SK-N-SH treated with all-trans-retinoic acid at 6 μM for 48 hours (cell line): ENCODE results near the gene AFAP1.

ENCODE experiments used
- ATAC-seq: fragments of 200-7000 bp; cut with Tn5 transposase; 3 replicates; pipeline ENCODE4 v1.9.1; 2020; ENCODE audit warnings: mild to moderate bottlenecking, moderate library complexity
- ARNTL ChIP-seq: fragments of 450-650 bp; formaldehyde crosslinking; IDR thresholded peaks from 2 replicates; pipeline ENCODE4 v1.5.0; 2020; ENCODE audit warnings: low read depth, mild to moderate bottlenecking, moderate library complexity, borderline replicate concordance
- BACH2 ChIP-seq: fragments of 250-450 bp; sonication (Bioruptor Pico); IDR thresholded peaks from 2 replicates; pipeline ENCODE4 v1.9.0; 2021; ENCODE audit warnings: mild to moderate bottlenecking, borderline replicate concordance
- CREB5 ChIP-seq: fragments of 250-450 bp; sonication (Bioruptor Pico); IDR thresholded peaks from 2 replicates; pipeline ENCODE4 v1.5.1; 2020; ENCODE audit warnings: low read depth, mild to moderate bottlenecking, moderate library complexity
- CSDC2 ChIP-seq: fragments of 250-450 bp; sonication (Bioruptor Pico); IDR thresholded peaks from 2 replicates; pipeline ENCODE4 v1.5.0; 2020; ENCODE audit warnings: mild to moderate bottlenecking, moderate library complexity
- ESRRG ChIP-seq: fragments of 250-450 bp; sonication (Bioruptor Pico); IDR thresholded peaks from 2 replicates; pipeline ENCODE4 v1.6.1; 2021; ENCODE audit warnings: mild to moderate bottlenecking
- ISL1 ChIP-seq: fragments of 250-450 bp; sonication (Bioruptor Pico); IDR thresholded peaks from 2 replicates; pipeline ENCODE4 v2.1.2; 2022; ENCODE audit warnings: mild to moderate bottlenecking, moderate library complexity
- OSR1 ChIP-seq: fragments of 250-450 bp; sonication (Bioruptor Pico); IDR thresholded peaks from 2 replicates; pipeline ENCODE4 v1.8.0; 2022; ENCODE audit warnings: moderate library complexity, mild to moderate bottlenecking, inconsistent platforms
- PATZ1 ChIP-seq: fragments of 250-450 bp; sonication (Bioruptor Pico); IDR thresholded peaks from 2 replicates; pipeline ENCODE4 v1.8.0; 2020; ENCODE audit warnings: mild to moderate bottlenecking, moderate library complexity, borderline replicate concordance
- PPARA ChIP-seq: fragments of 250-450 bp; sonication (Bioruptor Pico); IDR thresholded peaks from 2 replicates; pipeline ENCODE4 v1.5.0; 2020; ENCODE audit warnings: mild to moderate bottlenecking, borderline replicate concordance
- RARB ChIP-seq: fragments of 250-450 bp; sonication (Bioruptor Pico); IDR thresholded peaks from 2 replicates; pipeline ENCODE4 v1.8.0; 2021; ENCODE audit warnings: mild to moderate bottlenecking, moderate library complexity
- SNAI2 ChIP-seq: fragments of 250-450 bp; sonication (Bioruptor Pico); IDR thresholded peaks from 2 replicates; pipeline ENCODE4 v1.5.0; 2020; ENCODE audit warnings: mild to moderate bottlenecking, moderate library complexity
- TCF4 ChIP-seq: fragments of 250-450 bp; sonication (Bioruptor Pico); IDR thresholded peaks from 2 replicates; pipeline ENCODE4 v1.8.0; 2021; ENCODE audit warnings: mild to moderate bottlenecking, moderate library complexity, borderline replicate concordance
- TOX ChIP-seq: fragments of 250-450 bp; sonication (Bioruptor Pico); IDR thresholded peaks from 2 replicates; pipeline ENCODE4 v1.8.0; 2021; ENCODE audit warnings: mild to moderate bottlenecking, moderate library complexity, borderline replicate concordance
- ZC3H10 ChIP-seq: fragments of 250-450 bp; sonication (Bioruptor Pico); IDR thresholded peaks from 2 replicates; pipeline ENCODE4 v1.5.1; 2021; ENCODE audit warnings: mild to moderate bottlenecking, moderate library complexity
- ZFP3 ChIP-seq: fragments of 250-450 bp; sonication (Bioruptor Pico); IDR thresholded peaks from 2 replicates; pipeline ENCODE4 v1.5.0; 2020; ENCODE audit warnings: mild to moderate bottlenecking, moderate library complexity
- ZFP30 ChIP-seq: fragments of 450-650 bp; formaldehyde crosslinking; IDR thresholded peaks from 2 replicates; pipeline ENCODE4 v1.5.0; 2022; ENCODE audit warnings: mild to moderate bottlenecking, moderate library complexity
- ZNF565 ChIP-seq: fragments of 450-650 bp; formaldehyde crosslinking; conservative IDR thresholded peaks from 2 replicates; pipeline ENCODE4 v1.5.0; 2020; ENCODE audit warnings: low read depth, mild to moderate bottlenecking, moderate library complexity
- ZNF70 ChIP-seq: fragments of 450-650 bp; formaldehyde crosslinking; IDR thresholded peaks from 2 replicates; pipeline ENCODE4 v1.5.0; 2020; ENCODE audit warnings: mild to moderate bottlenecking, moderate library complexity
- ZNF8 ChIP-seq: fragments of 450-650 bp; formaldehyde crosslinking; IDR thresholded peaks from 2 replicates; pipeline ENCODE4 v1.5.0; 2020; ENCODE audit warnings: mild to moderate bottlenecking, moderate library complexity
- TF ChIP-seq, protein P1 (sequence below): fragments of 250-450 bp; sonication (Bioruptor Pico); IDR thresholded peaks from 2 replicates; pipeline ENCODE4 v1.8.0; 2021; ENCODE audit warnings: low read depth, mild to moderate bottlenecking, moderate library complexity, borderline replicate concordance
- TF ChIP-seq, protein P2 (sequence below): fragments of 250-450 bp; sonication (Bioruptor Pico); IDR thresholded peaks from 2 replicates; pipeline ENCODE4 v1.5.0; 2020; ENCODE audit warnings: mild to moderate bottlenecking, moderate library complexity
- TF ChIP-seq, protein P3 (sequence below): fragments of 250-450 bp; sonication (Bioruptor Pico); IDR thresholded peaks from 2 replicates; pipeline ENCODE4 v1.5.1; 2021; ENCODE audit warnings: mild to moderate bottlenecking, moderate library complexity

Gene AFAP1

DNA sequence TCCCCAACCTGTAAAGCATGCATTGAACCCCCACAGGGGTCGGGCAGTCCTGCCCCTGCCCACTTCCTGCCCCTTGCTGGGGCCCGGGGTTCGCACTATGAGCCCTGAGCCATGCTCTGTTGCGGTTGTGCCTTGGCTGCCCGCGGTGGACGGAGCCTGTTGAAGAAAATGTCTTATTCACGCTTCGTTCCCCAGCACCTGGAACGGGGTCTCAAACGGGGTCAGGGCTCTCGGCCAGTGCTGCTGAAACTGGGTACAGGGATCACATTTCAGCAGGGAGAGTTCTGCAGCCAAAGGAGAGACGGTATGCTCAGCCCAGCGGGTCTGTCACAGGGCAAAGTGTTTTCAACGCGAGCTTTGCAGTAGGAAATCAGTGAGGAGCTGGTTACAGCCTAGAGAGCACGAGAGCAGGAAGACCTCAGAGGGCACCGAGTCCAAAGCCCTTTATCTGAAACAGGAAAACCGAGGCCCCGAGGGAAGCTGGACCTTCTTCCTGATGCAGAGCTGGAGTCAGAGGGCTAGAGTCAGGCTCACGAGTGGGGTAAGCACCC lies 46.3 kb upstream of the AFAP1 start:
- no peak for TF ChIP-seq TOX (CRISPR knock-in tag)
- no peak for TF ChIP-seq OSR1 (CRISPR knock-in tag)
- TF ChIP-seq ZNF70, result no peak
- TF ChIP-seq ESRRG, result no peak
- TF ChIP-seq, protein P1, sequence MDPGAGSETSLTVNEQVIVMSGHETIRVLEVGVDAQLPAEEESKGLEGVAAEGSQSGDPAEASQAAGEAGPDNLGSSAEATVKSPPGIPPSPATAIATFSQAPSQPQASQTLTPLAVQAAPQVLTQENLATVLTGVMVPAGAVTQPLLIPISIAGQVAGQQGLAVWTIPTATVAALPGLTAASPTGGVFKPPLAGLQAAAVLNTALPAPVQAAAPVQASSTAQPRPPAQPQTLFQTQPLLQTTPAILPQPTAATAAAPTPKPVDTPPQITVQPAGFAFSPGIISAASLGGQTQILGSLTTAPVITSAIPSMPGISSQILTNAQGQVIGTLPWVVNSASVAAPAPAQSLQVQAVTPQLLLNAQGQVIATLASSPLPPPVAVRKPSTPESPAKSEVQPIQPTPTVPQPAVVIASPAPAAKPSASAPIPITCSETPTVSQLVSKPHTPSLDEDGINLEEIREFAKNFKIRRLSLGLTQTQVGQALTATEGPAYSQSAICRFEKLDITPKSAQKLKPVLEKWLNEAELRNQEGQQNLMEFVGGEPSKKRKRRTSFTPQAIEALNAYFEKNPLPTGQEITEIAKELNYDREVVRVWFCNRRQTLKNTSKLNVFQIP, result no peak
- TF ChIP-seq CSDC2, result no peak
- no peak for TF ChIP-seq ZFP3 (CRISPR knock-in tag)
- no peak for TF ChIP-seq RARB (CRISPR knock-in tag)
- no peak for TF ChIP-seq BACH2
- no peak for TF ChIP-seq ZNF565
- no peak for TF ChIP-seq TCF4 (CRISPR knock-in tag)
- TF ChIP-seq ARNTL (CRISPR knock-in tag), result no peak
- TF ChIP-seq ISL1 (CRISPR knock-in tag), result no peak
- TF ChIP-seq SNAI2, result no peak
- TF ChIP-seq, protein P2, sequence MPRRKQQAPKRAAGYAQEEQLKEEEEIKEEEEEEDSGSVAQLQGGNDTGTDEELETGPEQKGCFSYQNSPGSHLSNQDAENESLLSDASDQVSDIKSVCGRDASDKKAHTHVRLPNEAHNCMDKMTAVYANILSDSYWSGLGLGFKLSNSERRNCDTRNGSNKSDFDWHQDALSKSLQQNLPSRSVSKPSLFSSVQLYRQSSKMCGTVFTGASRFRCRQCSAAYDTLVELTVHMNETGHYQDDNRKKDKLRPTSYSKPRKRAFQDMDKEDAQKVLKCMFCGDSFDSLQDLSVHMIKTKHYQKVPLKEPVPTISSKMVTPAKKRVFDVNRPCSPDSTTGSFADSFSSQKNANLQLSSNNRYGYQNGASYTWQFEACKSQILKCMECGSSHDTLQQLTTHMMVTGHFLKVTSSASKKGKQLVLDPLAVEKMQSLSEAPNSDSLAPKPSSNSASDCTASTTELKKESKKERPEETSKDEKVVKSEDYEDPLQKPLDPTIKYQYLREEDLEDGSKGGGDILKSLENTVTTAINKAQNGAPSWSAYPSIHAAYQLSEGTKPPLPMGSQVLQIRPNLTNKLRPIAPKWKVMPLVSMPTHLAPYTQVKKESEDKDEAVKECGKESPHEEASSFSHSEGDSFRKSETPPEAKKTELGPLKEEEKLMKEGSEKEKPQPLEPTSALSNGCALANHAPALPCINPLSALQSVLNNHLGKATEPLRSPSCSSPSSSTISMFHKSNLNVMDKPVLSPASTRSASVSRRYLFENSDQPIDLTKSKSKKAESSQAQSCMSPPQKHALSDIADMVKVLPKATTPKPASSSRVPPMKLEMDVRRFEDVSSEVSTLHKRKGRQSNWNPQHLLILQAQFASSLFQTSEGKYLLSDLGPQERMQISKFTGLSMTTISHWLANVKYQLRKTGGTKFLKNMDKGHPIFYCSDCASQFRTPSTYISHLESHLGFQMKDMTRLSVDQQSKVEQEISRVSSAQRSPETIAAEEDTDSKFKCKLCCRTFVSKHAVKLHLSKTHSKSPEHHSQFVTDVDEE (CRISPR knock-in tag), result no peak
- TF ChIP-seq, protein P3, sequence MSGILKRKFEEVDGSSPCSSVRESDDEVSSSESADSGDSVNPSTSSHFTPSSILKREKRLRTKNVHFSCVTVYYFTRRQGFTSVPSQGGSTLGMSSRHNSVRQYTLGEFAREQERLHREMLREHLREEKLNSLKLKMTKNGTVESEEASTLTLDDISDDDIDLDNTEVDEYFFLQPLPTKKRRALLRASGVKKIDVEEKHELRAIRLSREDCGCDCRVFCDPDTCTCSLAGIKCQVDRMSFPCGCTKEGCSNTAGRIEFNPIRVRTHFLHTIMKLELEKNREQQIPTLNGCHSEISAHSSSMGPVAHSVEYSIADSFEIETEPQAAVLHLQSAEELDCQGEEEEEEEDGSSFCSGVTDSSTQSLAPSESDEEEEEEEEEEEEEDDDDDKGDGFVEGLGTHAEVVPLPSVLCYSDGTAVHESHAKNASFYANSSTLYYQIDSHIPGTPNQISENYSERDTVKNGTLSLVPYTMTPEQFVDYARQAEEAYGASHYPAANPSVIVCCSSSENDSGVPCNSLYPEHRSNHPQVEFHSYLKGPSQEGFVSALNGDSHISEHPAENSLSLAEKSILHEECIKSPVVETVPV, result no peak
- no peak for TF ChIP-seq PATZ1
- TF ChIP-seq ZC3H10 (CRISPR knock-in tag), result no peak
- TF ChIP-seq PPARA (CRISPR knock-in tag), result no peak
- no peak for TF ChIP-seq CREB5 (CRISPR knock-in tag)
- TF ChIP-seq, all 23 proteins: peak for 0
- no peak for ATAC-seq

GRCh38 chr4:7985072-7985471 lies 45.4 kb upstream of the AFAP1 start:
- TF ChIP-seq, protein P3, result no peak
- no peak for TF ChIP-seq ISL1 (CRISPR knock-in tag)
- TF ChIP-seq ESRRG, result no peak
- no peak for TF ChIP-seq ZNF8 (CRISPR knock-in tag)
- no peak for TF ChIP-seq ZFP30 (CRISPR knock-in tag)
- no peak for TF ChIP-seq BACH2
- no peak for TF ChIP-seq OSR1 (CRISPR knock-in tag)
- TF ChIP-seq, all 23 proteins: peak for 0
- no peak for ATAC-seq
